Suprapubic skin (tissue), 4 donors: Measurements from ENCODE around the gene TCP10L.

ENCODE experiments used
- EP300 ChIP-seq: sonication (generic); formaldehyde crosslinking; IDR thresholded peaks from one replicate; pipeline ENCODE4 v1.6.1; 2017; ENCODE audit warnings: antibody characterized with exemption
- POLR2A ChIP-seq, 2 donors: fragments of 450-650 bp; IDR thresholded peaks; one replicate each; pipeline ENCODE4 v1.6.1; 2017; ENCODE audit warnings: antibody characterized with exemption in 2 of 2, mild to moderate bottlenecking in 2 of 2, moderate library complexity in 2 of 2
- POLR2AphosphoS5 ChIP-seq, 3 donors: sonication (generic); formaldehyde crosslinking; IDR thresholded peaks; one replicate each; pipeline ENCODE4 v1.6.1; 2017; ENCODE audit warnings: antibody characterized with exemption in 3 of 3
- TF ChIP-seq, protein P1 (sequence below), 2 donors: fragments of 200-600 bp in 1 of 2; fragments of 450-650 bp in 1 of 2; sonication (generic) in 1 of 2; IDR thresholded peaks; one replicate each; pipeline ENCODE4 v1.5.1; 2016 to 2019; ENCODE audit warnings: antibody characterized with exemption in 2 of 2, mild to moderate bottlenecking in 1 of 2, moderate library complexity in 1 of 2

DNA sequence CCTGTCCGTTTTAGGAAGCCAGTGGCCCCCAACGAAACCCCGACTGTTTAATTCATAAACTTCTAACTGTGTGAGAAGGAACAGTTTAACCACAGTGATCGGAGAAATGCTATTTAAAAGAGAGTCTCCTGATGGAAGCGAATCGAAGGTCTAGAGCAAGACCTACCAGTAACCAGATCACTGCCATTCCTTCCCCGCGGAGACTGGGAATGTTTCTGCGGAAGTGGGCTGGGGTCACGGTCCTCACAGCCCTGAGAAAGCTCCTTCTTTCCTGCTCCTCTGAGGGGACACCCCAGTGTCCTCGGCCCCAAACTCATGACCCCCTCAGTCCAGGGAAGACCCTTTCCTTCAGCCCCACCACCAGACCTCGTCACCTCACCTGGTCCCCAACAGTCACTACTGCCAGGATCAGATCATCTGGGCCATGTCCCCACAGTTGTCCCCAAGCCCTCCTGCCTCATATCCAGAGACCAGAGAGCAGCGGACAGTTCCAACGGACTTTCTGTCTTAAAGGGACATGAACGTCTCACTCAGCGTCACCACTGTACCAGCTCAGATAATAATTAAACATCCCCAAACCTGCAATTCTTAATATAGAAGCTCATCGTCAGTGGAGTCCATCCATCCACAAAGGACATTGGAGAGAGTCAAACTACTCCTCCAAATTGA, at the start of gene TCP10L:
- TF ChIP-seq, protein P1, sequence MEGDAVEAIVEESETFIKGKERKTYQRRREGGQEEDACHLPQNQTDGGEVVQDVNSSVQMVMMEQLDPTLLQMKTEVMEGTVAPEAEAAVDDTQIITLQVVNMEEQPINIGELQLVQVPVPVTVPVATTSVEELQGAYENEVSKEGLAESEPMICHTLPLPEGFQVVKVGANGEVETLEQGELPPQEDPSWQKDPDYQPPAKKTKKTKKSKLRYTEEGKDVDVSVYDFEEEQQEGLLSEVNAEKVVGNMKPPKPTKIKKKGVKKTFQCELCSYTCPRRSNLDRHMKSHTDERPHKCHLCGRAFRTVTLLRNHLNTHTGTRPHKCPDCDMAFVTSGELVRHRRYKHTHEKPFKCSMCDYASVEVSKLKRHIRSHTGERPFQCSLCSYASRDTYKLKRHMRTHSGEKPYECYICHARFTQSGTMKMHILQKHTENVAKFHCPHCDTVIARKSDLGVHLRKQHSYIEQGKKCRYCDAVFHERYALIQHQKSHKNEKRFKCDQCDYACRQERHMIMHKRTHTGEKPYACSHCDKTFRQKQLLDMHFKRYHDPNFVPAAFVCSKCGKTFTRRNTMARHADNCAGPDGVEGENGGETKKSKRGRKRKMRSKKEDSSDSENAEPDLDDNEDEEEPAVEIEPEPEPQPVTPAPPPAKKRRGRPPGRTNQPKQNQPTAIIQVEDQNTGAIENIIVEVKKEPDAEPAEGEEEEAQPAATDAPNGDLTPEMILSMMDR (IDR thresholded peaks at IDR 0.05): no peak
- TF ChIP-seq POLR2A (IDR thresholded peaks at IDR 0.05) (no peak), POLR2AphosphoS5 (IDR thresholded peaks at IDR 0.05) (no peak), EP300 (no peak)
